Osteocyte (in vitro differentiated cells): ENCODE measurements around the gene USP4. TPM values are rescaled to one million over a fixed set of nuclear protein-coding genes. Genes with fewer than 3 reads are reported as not detected.

Experiments
- DNase-seq: peaks from one replicate; pipeline ENCODE4 v3.0.0; 2021; ENCODE audit warnings: mixed read lengths; ENCODE audit not compliant: unreplicated experiment; ENCODE audit errors: extremely low spot score
- H3K27ac Mint-ChIP-seq: one replicate; pipeline ENCODE4 v1.8.0; 2021; ENCODE audit warnings: mild to moderate bottlenecking, mixed read lengths; ENCODE audit not compliant: unreplicated experiment
- H3K27me3 Mint-ChIP-seq: one replicate; pipeline ENCODE4 v1.8.0; 2021; ENCODE audit warnings: mixed read lengths; ENCODE audit not compliant: unreplicated experiment
- H3K36me3 Mint-ChIP-seq: one replicate; pipeline ENCODE4 v1.8.0; 2021; ENCODE audit warnings: mixed read lengths; ENCODE audit not compliant: unreplicated experiment
- H3K4me1 Mint-ChIP-seq: one replicate; pipeline ENCODE4 v1.8.0; 2021; ENCODE audit warnings: mixed read lengths; ENCODE audit not compliant: unreplicated experiment
- H3K4me3 Mint-ChIP-seq: one replicate; pipeline ENCODE4 v1.8.0; 2021; ENCODE audit warnings: mild to moderate bottlenecking, moderate library complexity, mixed read lengths; ENCODE audit not compliant: unreplicated experiment
- H3K9me3 Mint-ChIP-seq: one replicate; pipeline ENCODE4 v1.8.0; 2021; ENCODE audit warnings: mixed read lengths; ENCODE audit not compliant: unreplicated experiment
- total RNA-seq: library from RNA; stranded (reverse); gene quantifications from 2 replicates; pipeline ENCODE4 v1.2.1, GENCODE V29; 2021
- TF ChIP-seq, protein P1 (sequence below): fragments of 200-600 bp; sonication (generic); IDR thresholded peaks from 2 replicates; pipeline ENCODE4 v1.5.0; 2021; ENCODE audit warnings: antibody characterized with exemption, mild to moderate bottlenecking, moderate library complexity

The USP4 gene
- total RNA-seq, 1 donor from 2014 or later = 44.3 TPM

DNA sequence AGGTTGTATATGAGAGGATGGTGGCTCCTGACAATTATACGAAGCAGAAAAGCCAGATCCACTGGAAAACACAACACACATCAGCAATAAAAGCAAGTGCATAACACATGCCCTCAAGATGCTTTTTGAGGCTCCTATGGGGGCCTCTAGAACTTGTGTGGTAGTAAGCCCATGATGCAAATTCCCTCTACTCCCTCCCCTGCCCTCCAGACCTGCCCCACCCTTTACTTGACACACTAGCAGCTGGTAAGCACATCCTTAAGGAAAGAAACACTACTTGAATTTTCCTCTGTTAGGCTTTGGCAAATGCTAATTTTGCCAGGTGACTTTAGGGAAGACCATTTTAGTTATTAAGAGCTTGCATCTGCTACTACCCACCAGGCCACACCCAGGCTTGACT is 29.2 kb downstream of the USP4 start:
- no peak for DNase-seq
- Mint-ChIP-seq H3K27me3 (no peaks in the 10 kb centered on the region), H3K9me3 (no peaks in the 10 kb centered on the region), H3K27ac (no peak overlapping the region), H3K36me3 (peaks cover 31% of the 10 kb centered on the region), H3K4me1 (peaks cover 13% of the 10 kb centered on the region), H3K4me3 (no peak overlapping the region)
- TF ChIP-seq, protein P1, sequence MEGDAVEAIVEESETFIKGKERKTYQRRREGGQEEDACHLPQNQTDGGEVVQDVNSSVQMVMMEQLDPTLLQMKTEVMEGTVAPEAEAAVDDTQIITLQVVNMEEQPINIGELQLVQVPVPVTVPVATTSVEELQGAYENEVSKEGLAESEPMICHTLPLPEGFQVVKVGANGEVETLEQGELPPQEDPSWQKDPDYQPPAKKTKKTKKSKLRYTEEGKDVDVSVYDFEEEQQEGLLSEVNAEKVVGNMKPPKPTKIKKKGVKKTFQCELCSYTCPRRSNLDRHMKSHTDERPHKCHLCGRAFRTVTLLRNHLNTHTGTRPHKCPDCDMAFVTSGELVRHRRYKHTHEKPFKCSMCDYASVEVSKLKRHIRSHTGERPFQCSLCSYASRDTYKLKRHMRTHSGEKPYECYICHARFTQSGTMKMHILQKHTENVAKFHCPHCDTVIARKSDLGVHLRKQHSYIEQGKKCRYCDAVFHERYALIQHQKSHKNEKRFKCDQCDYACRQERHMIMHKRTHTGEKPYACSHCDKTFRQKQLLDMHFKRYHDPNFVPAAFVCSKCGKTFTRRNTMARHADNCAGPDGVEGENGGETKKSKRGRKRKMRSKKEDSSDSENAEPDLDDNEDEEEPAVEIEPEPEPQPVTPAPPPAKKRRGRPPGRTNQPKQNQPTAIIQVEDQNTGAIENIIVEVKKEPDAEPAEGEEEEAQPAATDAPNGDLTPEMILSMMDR = no peak

GRCh38 chr3:49305608-49306007 is 34.2 kb downstream of the USP4 start:
- no peaks in the 10 kb centered on the region for H3K4me1 Mint-ChIP-seq
- peaks cover 47% of the 10 kb centered on the region for H3K36me3 Mint-ChIP-seq
- H3K9me3 Mint-ChIP-seq = no peaks in the 10 kb centered on the region
- no peaks in the 10 kb centered on the region for H3K27me3 Mint-ChIP-seq
- DNase-seq = no peak
- no peak overlapping the region for H3K27ac Mint-ChIP-seq
- TF ChIP-seq, protein P1 = no peak
- no peak overlapping the region for H3K4me3 Mint-ChIP-seq

GRCh38 chr3:49302613-49303012 is 37.2 kb downstream of the USP4 start:
- Mint-ChIP-seq H3K27ac (no peak overlapping the region), H3K4me3 (no peak overlapping the region), H3K27me3 (no peaks in the 10 kb centered on the region), H3K4me1 (no peaks in the 10 kb centered on the region), H3K9me3 (no peaks in the 10 kb centered on the region), H3K36me3 (peaks cover 52% of the 10 kb centered on the region)
- TF ChIP-seq, protein P1 = no peak
- no peak for DNase-seq

DNA sequence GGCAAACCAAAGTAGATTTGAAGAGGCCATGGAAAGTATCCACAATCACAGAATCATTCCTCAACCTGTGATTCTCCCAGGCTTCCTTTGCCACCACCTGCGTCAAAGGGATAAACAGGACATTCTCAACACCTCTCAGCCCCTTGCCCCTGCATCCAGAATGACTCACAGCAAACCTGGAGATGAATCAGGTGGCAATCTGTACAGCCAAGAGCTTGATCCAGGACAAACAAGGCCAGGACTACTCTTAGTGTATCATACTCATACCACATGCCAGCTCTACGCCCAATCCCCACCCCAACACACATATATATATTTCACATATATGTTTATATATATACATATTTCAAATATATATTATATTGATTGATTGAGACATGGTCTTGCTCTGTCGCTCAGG is 39.3 kb downstream of the USP4 start:
- no peak overlapping the region for H3K27ac Mint-ChIP-seq
- H3K4me3 Mint-ChIP-seq = no peak overlapping the region
- H3K36me3 Mint-ChIP-seq = peaks cover 54% of the 10 kb centered on the region
- peaks cover 6% of the 10 kb centered on the region for H3K4me1 Mint-ChIP-seq
- H3K27me3 Mint-ChIP-seq = no peaks in the 10 kb centered on the region
- H3K9me3 Mint-ChIP-seq = no peaks in the 10 kb centered on the region
- no peak for DNase-seq
- TF ChIP-seq, protein P1 = no peak

DNA sequence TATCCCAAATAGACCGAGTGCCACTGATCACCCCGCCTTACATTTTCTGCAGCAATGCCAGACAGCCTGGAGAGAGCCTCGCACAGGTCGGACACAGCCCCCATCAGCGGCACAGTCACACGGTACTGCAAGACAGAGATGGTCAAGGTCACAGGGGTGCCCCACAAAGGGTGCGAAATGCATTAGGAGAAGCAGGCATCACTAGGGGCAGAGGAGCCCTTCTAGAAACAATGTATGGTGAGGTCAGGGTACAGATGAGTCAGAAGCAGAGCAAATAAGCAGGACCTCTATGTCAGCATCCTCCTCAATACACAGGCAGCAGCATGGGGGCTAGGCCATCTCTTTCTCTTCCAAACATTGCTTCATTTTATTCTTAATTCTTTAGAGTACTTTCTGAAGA is 41.3 kb downstream of the USP4 start:
- no peaks in the 10 kb centered on the region for H3K27me3 Mint-ChIP-seq
- DNase-seq = no peak
- H3K27ac Mint-ChIP-seq = no peak overlapping the region
- H3K9me3 Mint-ChIP-seq = no peaks in the 10 kb centered on the region
- H3K4me1 Mint-ChIP-seq = peaks cover 6% of the 10 kb centered on the region
- H3K36me3 Mint-ChIP-seq = peaks cover 49% of the 10 kb centered on the region
- TF ChIP-seq, protein P1 = no peak
- no peak overlapping the region for H3K4me3 Mint-ChIP-seq
